Urothelium cell line (cell line): Measurements from ENCODE around the gene AGK.
"Not testable (repeated sequence)": the region's sequence is repeated elsewhere in the genome, so short reads cannot be mapped to it uniquely, and the experiment has no call there.

Source experiments
- DNase-seq: peaks from one replicate; pipeline ENCODE4 v3.0.0; 2011; ENCODE audit warnings: low spot score, mixed read lengths
- FAIRE-seq: peaks from 2 replicates; lab custom pipeline; 2011; peaks lifted over from hg19 to GRCh38; lab: Jason Lieb, UNC

The AGK gene

DNA sequence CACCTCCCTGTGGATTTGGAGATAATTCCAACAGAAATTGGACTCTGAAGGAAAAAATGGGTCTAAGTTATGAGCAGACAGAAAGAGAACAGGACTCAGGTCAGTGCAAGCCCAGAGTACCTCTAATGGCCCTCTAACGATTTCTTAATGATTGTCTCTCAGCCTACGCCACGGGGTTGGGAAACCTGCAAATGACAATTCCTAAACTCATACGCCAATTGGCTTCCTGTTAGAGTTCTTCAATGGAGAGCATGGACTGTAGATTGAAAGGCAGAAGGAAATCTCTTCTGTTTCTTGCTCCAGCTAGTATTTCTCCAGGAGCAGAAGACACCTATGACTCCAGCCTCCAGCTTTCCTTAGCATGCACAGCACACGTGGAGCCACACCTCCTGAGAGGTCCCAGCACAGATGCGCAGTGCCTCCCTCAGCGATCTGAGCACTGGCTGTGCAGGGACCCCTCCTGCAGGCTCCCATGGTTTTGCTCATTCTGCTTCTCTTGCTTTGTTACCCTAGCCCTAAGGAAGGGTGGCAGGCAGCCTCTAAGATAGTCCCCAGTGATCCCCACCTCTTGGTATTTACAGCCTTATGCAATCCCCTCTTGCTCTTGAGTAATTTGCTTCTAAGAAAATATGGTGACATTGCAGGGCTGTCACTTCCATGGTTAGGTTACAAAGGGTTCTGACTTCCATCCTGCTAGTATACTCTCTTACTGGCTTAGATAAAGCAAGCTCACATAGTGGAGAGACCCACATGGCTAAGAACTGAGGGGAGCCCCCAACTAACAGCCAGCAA, 120.7 kb downstream of the AGK start:
- DNase-seq (no peak), FAIRE-seq (no peak)

DNA sequence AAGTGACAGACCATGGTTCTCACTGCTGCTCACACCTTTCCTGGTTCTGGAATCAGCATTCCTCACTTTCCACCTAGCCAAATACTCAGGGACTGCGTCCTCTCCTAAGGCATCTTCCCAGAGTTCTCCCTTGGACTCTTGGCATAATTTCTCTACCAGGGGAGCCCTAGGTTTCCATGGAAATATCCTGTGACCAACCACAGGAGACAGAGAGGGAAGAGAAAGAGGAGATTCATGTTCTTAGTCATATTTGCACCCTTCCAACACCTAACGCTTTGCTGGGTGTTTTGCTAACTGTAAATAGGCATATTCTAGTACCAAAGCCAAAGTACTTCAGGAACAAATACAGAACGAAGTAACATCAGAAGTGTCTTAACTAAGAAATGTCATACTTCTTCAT, 122.1 kb downstream of the AGK start:
- DNase-seq (no peak), FAIRE-seq (no peak)

DNA sequence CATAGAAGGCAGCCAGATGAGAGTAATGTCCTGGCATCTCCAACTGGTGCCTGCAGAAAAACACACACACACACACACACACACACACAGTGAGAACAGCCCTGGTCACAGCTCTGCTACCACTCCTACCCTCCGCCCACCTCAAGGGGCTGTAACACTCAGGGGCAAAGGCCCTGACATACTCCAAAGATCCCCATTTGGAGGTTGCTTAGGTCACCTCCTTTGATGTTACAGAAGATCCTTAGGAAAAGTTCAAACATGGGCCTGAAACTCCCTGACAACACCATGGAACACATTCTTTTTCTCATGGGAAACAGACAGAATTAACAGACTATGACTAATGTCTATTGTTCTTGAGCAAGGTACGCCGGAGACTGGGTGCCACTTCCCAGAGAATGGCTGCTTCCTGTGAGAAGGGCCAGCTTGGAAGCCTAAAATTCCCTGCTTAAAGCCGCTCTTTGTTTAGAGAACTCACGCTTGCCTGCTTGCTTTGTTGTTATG, 123.0 kb downstream of the AGK start:
- FAIRE-seq: peak; percentile 9
- peak; percentile 65 for DNase-seq

DNA sequence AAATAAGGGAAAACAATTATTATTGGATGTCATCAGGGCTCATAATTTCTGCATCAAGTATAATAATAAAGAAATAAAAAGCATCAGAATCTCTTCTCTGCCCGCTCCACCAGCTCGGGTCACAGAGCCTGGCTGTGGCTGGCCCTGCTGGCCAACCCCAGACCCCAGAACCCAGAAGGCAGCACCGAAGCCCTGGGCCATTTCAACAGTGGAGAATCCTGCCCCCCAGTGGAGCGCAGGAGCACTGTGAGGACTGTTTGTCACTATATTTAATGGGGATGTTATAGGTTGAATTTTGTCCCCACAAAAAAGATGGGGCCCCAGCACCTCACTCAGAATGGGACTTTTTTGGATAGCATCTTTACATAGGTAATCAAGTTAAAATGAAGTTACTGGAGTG, 123.5 kb downstream of the AGK start:
- no peak for FAIRE-seq
- peak; percentile 34 for DNase-seq

DNA sequence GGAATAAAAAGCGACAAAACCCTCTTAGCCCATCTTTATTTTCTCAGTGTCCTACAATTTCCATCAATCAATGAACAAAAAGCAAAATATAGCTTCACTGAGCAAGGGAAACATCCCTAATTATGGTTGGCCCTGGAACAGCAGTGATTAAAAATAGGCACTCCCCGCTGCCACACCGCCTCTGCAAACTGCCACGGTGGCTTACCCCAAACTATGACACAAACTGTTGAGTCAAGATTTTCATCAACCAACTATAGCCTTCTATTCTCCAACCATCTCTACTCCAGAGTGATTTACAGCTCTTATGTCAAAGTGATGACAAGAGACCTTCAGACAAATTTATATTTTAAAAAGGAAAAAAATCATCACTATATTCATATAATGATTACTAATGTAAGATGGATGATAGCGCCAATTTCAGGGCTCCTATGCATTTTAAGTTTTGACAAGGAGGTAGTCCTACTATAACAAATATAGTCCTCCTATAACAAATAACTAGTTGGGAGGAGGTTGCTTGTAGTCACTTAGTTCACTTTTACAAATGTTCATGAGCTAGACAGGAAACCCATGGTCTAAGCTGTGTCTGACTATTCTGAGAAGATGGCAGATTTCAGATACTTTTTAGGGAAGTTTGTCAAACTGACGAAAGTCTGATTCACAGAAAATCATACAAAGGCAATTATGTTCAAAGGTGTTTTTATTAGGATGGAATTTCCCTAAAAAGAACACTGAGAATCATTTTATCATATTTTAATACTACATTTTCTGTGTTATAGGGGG, 124.4 kb downstream of the AGK start:
- no peak for DNase-seq
- FAIRE-seq: no peak

DNA sequence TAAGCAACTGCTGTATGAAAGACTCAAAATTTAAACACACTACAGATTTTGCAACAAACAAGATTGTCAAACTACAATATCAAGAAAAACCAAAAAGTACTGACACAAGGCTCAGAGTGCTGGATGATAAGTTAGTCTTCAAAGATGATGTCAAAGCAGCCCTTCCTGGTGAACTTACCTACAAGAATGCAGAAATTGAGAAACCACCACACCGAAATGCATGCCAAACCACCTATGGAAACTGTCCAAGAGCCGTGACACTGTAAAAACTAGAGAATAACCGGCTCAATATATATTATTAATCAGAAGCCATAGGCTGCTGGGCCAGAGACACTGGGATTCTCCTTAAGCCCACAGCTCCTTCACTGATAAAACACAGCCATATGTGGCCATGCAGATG, 125.4 kb downstream of the AGK start:
- DNase-seq (no peak), FAIRE-seq (no peak)

DNA sequence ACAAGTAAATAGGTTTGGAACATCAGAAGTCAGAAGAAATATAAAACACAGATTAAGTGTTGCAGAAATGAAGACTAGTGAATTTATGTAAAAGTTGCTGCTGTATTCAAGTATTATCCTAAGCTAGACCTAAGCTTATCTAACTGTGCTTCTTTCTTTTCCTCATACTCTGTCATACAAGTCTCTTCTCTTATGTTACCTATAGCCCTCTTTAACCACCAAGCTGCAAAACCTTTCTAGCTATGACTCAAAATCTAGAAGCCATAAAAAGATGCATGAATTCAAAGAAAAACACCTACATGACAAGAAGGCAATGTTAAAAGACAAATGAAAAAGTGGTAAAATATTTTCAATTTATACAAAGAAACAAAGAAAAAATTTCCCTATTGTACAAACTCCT, 127.8 kb downstream of the AGK start:
- DNase-seq (no peak), FAIRE-seq (no peak)

DNA sequence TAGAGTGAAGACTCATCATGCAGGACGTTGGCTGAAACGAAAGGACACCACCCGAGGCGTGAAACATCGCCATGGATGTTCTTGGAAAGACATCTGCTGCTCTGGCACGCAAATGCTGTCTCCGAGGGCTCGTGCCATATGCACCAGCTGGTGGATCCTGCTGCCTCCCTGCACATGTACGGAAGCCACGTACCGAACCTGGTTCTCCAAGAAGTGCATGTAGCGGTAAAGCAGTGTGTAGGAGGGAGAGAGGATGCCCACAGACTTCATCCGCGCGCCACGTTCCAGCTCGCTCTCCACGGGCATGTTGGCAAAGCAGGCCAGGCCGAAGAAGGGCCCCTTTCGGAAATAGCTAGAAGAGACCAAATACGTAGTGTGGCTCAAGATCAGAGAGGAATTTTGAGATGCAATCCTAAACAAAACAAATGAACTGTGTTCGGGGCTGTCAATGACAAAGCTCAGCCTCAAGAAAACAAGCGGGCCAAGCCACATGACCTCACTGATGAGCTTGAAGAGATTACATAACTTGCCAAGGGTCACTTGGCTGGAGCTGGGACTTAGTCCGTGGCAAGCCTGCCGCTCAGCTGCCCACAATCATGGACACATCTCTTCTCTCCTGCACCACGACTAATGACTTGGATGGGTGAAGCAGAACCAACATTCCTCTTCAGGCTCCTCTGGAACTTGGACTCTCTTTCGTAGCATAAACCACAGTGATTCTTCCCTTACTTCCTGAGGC, 134.2 kb downstream of the AGK start:
- FAIRE-seq: no peak
- no peak for DNase-seq

DNA sequence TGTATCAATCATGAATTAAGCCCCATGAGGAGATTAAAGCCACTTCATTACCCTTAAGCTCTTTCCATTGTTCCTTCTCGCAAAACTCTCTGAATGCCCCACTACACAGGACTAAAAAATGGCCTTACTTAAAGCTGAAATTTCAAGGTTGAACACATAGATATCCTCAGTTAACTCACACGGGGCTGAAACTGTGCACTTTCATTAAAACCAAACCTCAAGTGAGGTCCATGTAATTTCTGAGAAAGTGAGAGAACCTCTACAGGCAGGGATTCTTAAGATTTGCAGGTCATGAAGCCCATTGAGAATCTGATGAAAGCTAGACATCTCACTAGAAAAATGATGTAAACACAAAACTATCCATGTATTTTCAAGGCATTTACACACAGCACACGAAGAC, 134.9 kb downstream of the AGK start:
- DNase-seq (no peak), FAIRE-seq (no peak)

DNA sequence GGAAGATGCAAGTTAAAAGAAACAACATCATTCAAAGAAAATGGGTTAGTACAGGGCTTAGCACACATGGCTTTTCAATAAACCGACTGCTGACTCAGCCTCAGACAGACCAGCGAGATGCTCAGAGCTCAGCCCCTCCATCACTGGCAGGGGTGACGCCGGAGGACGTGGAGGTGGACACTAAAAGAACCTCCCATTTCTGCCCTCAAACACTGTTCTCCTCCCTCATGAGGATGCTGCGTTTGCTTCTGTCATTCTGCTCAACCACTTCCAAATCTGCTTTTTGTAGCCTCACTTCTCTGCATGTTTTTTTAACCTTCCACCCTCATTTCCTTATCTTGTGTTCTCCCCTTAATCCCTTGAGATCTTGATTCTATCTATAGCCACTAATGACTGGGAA, 135.5 kb downstream of the AGK start:
- no peak for DNase-seq
- FAIRE-seq: no peak

DNA sequence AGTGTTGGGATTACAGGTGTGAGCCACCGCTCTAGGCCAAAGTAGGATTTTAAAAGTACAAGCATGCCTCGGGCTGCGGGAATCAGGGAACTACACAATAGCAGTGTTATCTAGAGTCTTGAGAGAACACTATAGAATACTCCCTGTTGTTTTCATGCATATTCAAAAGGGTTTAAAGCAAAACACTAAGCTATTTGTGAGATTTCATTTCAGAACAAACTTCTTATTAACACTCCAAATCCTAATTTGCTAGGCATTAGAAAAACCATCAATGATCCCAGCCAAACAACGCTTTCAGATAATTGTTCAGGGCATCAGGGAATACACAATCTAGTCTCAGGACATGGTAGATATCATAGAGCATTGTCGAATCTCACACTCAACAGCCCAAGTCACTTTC, 136.8 kb downstream of the AGK start:
- no peak for DNase-seq
- no peak for FAIRE-seq

DNA sequence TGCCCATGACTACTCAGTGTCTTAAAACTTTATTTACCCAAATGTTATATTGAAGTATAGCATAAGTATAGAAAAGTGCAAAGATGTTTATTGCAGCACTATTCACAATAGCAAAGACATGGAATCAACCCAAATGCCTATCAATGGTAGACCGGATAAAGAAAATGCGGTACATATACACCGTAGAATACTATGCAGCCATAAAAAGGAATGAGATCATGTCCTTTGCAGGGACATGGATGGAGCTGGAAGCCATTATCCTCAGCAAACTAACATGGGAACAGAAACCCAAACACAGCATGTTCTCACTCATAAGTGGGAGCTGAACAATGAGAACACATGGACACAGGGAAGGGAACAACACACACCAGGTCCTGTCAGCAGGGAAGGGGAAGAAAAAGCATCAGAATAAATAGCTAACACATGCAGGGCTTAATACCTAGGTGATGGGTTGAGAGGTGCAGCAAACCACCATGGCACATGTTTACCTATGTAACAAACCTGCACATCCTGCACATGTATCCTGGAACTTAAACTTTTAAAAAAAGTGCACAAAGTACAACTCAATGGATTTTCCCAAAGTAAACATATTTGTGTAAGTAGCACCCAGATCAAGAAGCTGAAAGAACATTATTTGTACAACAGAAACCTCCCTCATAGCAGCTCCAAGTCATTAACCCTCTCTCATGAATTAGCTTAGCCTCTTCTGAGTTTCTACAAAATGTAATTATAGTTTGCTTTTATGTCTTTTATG, 138.0 kb downstream of the AGK start:
- FAIRE-seq, DNase-seq: not testable (repeated sequence)

DNA sequence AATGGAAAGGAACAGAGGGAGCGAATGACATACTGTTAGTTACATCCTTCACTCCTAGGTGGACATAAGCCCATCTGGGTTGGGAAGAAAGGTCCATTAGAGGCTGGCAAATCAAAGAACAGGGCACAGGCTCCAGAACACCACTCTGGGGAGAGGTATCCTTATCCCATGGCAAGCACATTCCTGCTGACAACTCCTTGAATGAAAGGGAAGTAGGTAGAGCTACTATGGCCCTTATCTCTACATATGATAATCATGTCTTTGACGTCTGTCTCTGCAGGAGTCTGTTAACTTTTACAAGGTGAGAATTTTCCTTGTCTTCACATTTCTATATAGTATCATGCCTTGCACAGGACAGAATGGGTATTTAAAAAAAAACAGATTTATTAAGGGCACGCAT, 140.3 kb downstream of the AGK start:
- no peak for FAIRE-seq

DNA sequence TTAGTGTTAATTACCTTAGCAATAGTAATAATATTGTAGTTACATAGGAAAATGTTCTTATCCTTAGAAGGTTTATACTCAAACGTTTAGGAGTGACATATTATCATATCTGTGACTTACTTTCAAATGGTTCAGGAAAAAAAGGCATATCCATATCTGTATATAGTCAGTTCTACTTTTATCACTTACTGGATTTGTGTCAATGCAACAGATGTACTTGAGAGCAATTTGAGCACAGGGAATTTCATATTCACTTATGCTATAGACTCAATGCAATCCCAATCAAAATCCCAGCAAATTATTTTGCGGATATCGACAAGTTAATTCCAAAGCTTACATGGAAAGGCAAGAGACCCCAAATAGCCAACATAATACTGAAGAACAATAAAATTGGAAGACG, 140.8 kb downstream of the AGK start:
- no peak for DNase-seq
- FAIRE-seq: no peak

More for the DNA sequence above, 140.3 kb downstream of the AGK start:
- no peak for DNase-seq

DNA sequence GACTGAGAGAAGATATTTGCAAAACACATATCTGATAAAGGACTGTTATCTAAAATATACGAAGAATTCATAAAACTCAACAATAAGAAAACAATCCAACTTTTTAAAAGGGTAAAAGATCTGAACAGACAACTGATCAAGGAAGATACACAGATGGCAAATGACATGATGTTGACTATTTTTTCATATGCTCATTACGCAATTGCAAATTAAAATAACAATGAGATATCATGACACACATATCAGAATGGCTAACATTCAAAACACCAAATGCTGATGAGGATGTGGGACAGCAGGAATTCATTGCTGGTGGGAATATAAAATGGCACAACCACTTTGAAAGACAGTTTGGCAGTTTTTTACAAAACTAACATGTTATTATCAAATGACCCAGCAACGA, 141.9 kb downstream of the AGK start:
- DNase-seq (no peak), FAIRE-seq (no peak)

DNA sequence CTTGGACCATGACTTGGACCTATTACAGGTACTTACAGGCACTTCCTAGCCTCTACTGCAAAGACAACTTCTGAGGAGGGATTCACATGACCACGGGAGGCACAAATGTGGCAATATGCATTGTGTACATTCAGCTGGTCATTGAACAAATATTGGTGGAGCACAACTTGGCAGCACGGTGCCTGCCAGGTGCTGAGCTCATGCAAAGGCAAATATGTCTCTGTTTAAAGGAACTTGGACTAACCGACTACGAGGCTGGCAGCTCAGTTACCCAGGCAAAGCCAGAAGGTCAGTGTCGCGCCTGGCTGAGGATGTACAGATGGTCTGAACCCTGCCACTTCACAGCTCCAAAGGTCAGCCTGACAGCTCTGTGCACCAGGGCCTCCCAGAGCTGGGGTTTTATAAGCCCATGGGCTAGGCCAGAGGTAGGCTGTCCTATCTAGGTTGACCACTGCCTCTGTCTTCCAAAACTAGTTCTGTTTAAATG, 144.6 kb downstream of the AGK start:
- DNase-seq: no peak

DNA sequence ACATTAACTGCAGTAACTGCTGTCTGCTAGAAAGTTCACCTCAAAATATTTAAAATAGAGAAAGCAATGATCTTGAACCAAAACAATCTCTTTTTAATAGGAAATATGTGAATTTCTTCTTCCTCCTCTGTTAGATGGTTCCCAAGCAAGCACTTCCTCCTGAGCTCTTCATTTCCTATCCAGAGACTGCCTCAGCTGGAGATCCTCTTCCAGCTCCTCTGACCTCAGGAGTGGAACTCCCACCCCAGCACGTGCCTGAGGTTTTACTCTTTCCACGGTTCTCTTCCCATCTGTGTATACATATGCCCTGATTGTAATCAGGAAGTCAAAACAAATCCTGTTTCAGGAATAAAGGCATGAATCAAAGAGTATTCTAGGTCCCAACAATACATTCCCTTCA, 145.1 kb downstream of the AGK start:
- FAIRE-seq (no peak), DNase-seq (no peak)

More for the DNA sequence above, 144.6 kb downstream of the AGK start:
- FAIRE-seq: no peak

DNA sequence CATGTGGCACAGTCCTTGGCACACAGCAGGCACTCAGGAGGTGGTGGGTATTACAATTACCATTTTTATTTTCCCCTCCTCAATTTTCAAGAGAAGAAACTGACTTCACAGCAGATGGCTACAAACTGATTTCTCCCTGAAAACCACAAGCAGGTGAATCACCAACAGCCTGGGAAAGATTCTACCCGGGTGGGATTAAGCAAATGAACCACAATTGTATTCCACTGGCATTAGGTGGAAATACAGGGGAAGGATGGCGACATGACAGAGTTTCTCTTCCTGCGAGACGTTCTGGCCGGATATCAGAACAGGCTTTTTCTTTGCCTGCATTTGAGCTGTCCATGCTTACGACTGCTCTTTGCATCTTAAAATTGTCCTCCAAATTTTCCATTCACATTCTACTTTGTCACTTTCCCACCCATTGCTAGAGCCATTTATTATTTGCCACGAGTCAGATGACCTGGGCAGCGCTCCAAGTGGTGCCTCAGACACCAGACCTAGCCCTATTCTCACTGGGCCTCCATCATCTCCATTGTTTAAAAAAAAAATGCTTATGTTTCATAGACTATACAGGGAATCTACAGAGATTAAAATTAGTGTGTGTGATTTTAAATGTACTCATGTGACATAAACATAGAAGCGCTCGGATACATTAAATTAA, 146.1 kb downstream of the AGK start:
- no peak for FAIRE-seq
- DNase-seq: peak; percentile 71

DNA sequence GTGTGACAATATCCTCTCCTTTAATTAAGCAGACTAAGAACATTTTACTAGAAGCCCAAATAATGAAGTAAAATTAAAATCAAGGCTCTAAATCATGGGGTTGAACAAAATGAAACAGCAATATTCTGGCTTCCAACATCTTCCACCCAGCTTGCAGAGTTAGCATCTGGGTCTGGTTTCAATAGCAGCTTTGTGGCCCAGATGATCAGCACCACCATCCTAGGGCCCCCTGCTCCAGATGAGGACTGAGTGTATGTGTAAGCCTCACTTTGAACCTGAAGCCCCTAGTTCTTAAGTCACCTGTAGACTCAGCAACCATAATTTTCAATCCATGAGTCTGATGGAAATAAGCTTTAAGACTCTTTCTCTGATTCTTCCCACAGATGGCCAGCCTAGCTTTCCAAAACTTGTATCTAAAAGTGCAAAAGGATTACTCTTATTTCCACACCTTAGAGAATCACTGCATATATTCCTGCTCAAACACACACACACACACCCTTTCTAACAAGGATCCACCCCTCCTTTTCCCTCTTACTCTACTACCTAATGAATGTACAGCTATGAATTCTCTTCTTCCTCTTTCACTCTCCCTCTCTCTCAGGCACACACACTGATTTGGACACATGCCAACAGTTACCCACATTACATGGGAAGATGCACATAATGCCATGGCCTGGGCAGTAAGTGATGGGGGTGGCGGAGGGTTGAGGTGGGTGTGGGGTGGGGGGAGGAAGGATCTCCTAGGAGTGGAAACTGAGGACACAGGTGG, 147.2 kb downstream of the AGK start:
- no peak for DNase-seq
- no peak for FAIRE-seq
